Upper lobe of right lung (tissue), 1 donor: ENCODE results near the gene CAMKMT. TPM values are rescaled to one million over a fixed set of nuclear protein-coding genes. Genes with fewer than 3 reads are reported as not detected.

ENCODE experiments used
- ATAC-seq: fragments of 200-7000 bp; cut with Tn5 transposase; one replicate; pipeline ENCODE4 v1.9.1; 2020; ENCODE audit warnings: mild to moderate bottlenecking, moderate library complexity
- DNase-seq: peaks from one replicate; pipeline ENCODE4 v3.0.0-alpha.2; 2020
- H3K27ac ChIP-seq: fragments of 200-600 bp; one replicate; pipeline ENCODE4 v1.8.0; 2022
- H3K27me3 ChIP-seq: fragments of 200-600 bp; one replicate; pipeline ENCODE4 v1.8.0; 2022; ENCODE audit warnings: mild to moderate bottlenecking
- H3K36me3 ChIP-seq: fragments of 200-600 bp; one replicate; pipeline ENCODE4 v1.8.0; 2022
- H3K4me1 ChIP-seq: fragments of 200-600 bp; one replicate; pipeline ENCODE4 v1.8.0; 2022
- H3K4me3 ChIP-seq: fragments of 200-600 bp; one replicate; pipeline ENCODE4 v1.8.0; 2022; ENCODE audit warnings: mild to moderate bottlenecking
- H3K9me3 ChIP-seq: fragments of 200-600 bp; one replicate; pipeline ENCODE4 v1.8.0; 2022
- CTCF ChIP-seq: fragments of 200-600 bp; IDR thresholded peaks from one replicate; pipeline ENCODE4 v1.8.0; 2022; ENCODE audit warnings: antibody characterized with exemption
- intact Hi-C: fragments of 100-400 bp; cut with DNase I; formaldehyde crosslinking; loops from one replicate; pipeline ENCODE4 v1.11.0; 2022
- total RNA-seq: library from RNA; stranded (reverse); fragmentation: NEBNext Ultra II Directional; extraction: Animal tissue kit (Norgen Biotek cat#: 25700); gene quantifications from one replicate; pipeline ENCODE4 v1.2.1, GENCODE V29; 2021
- donor health status: DM: no; HTN: yes; CAD: no; lungs with severe emphysema.

The CAMKMT gene
- total RNA-seq, 1 donor from 2014 or later = 10.5 TPM

- DNase-seq (no peak), ATAC-seq (no peak)
- no peak overlapping the region for H3K27ac ChIP-seq
- no peaks in the 10 kb centered on the region for H3K27me3 ChIP-seq
- H3K36me3 ChIP-seq = no peaks in the 10 kb centered on the region
- no peak for TF ChIP-seq CTCF
- no peaks in the 10 kb centered on the region for H3K9me3 ChIP-seq
- intact Hi-C loops = no loop called here
- no peaks in the 10 kb centered on the region for H3K4me1 ChIP-seq
- no peak overlapping the region for H3K4me3 ChIP-seq
Observed at GRCh38 chr2:44612276-44612675, 250.5 kb downstream of the CAMKMT start.

- Histone ChIP-seq H3K27me3 (no peaks in the 10 kb centered on the region), H3K4me1 (no peaks in the 10 kb centered on the region), H3K4me3 (no peak overlapping the region), H3K36me3 (no peaks in the 10 kb centered on the region), H3K9me3 (no peaks in the 10 kb centered on the region), H3K27ac (no peak overlapping the region)
- ATAC-seq (no peak), DNase-seq (no peak)
- intact Hi-C loops = no loop called here
- TF ChIP-seq CTCF = no peak
Observed at GRCh38 chr2:44614940-44615339, 253.2 kb downstream of the CAMKMT start.

- Histone ChIP-seq H3K27me3 (no peaks in the 10 kb centered on the region), H3K4me3 (no peak overlapping the region), H3K4me1 (no peaks in the 10 kb centered on the region), H3K36me3 (no peaks in the 10 kb centered on the region), H3K9me3 (no peaks in the 10 kb centered on the region), H3K27ac (no peak overlapping the region)
- DNase-seq = no peak
- no peak for TF ChIP-seq CTCF
- intact Hi-C loops = no loop called here
- ATAC-seq = no peak
Observed at GRCh38 chr2:44615950-44616518, 254.3 kb downstream of the CAMKMT start.

GRCh38 chr2:44616667-44617155 is 255.0 kb downstream of the CAMKMT start:
- no peaks in the 10 kb centered on the region for H3K27me3 ChIP-seq
- TF ChIP-seq CTCF = no peak
- no peak overlapping the region for H3K27ac ChIP-seq
- DNase-seq (no peak), ATAC-seq (no peak)
- intact Hi-C loops = no loop called here
- H3K4me1 ChIP-seq = no peaks in the 10 kb centered on the region
- no peak overlapping the region for H3K4me3 ChIP-seq
- H3K36me3 ChIP-seq = no peaks in the 10 kb centered on the region
- no peaks in the 10 kb centered on the region for H3K9me3 ChIP-seq

- H3K9me3 ChIP-seq = no peaks in the 10 kb centered on the region
- H3K4me3 ChIP-seq = no peak overlapping the region
- ATAC-seq (no peak), DNase-seq (no peak)
- no peaks in the 10 kb centered on the region for H3K36me3 ChIP-seq
- intact Hi-C loops = no loop called here
- no peak for TF ChIP-seq CTCF
- H3K27ac ChIP-seq = no peak overlapping the region
- no peaks in the 10 kb centered on the region for H3K4me1 ChIP-seq
- no peaks in the 10 kb centered on the region for H3K27me3 ChIP-seq
Observed at GRCh38 chr2:44618251-44619023, 256.7 kb downstream of the CAMKMT start.
